Adrenal gland (tissue), 5 donors: ENCODE data around the gene FBXO40.

ENCODE experiments used
- CTCF ChIP-seq, 6 experiments: fragments of 450-650 bp in 4 of 6; fragments of 200-600 bp in 2 of 6; sonication (generic) in 1 of 6; IDR thresholded peaks; 1 replicate in 5 of 6; 2 replicates in 1 of 6; pipeline versions ENCODE4 v1.5.1 to v1.8.0; 2016 to 2021; ENCODE audit warnings: antibody characterized with exemption in 6 of 6, mild to moderate bottlenecking in 2 of 6, moderate library complexity in 1 of 6
- POLR2A ChIP-seq, 2 donors: fragments of 450-650 bp; IDR thresholded peaks; one replicate each; pipeline ENCODE4 v1.6.1; 2017; ENCODE audit warnings: antibody characterized with exemption in 2 of 2, mild to moderate bottlenecking in 2 of 2, moderate library complexity in 1 of 2
- donor health status: DM: no; HTN: no; CAD: no.

GRCh38 chr3:121665488-121665887 is 72.3 kb downstream of the FBXO40 start:
- TF ChIP-seq CTCF (IDR thresholded peaks at IDR 0.05) (no peak), POLR2A (IDR thresholded peaks at IDR 0.05) (no peak)
